H1 (cell line): ENCODE results near the gene C2orf92. TPM values are rescaled to one million over a fixed set of nuclear protein-coding genes. Genes with fewer than 3 reads are reported as not detected.

Experiments
- CTCF ChIA-PET: fragments of 300-600 bp; sonication (Branson Sonifier 250); formaldehyde crosslinking; loops from one replicate; lab custom pipeline; 2021; ENCODE audit not compliant: partially characterized antibody; lab: Charles Lee
- POLR2A ChIA-PET: fragments of 300-600 bp; sonication (Branson Sonifier 250); formaldehyde crosslinking; loops from one replicate; lab custom pipeline; 2021; ENCODE audit warnings: inconsistent platforms; ENCODE audit not compliant: partially characterized antibody; lab: Charles Lee
- DNase-seq, 2 experiments: peaks; one replicate each; pipeline versions ENCODE4 v3.0.0 to v3.0.0-alpha.2; 2010 to 2022; ENCODE audit warnings: low spot score in 2 of 2, low read depth in 1 of 2, mixed read lengths in 1 of 2
- FAIRE-seq: peaks from 2 replicates; lab custom pipeline; 2011; peaks lifted over from hg19 to GRCh38; lab: Jason Lieb, UNC
- H2AFZ ChIP-seq: 2 replicates; pipeline ENCODE4 v1.8.1; 2012; ENCODE audit warnings: low read length, inconsistent platforms
- H2AK5ac ChIP-seq: 2 replicates; pipeline ENCODE4 v1.6.1; 2013; ENCODE audit warnings: low read depth, low read length
- H2BK120ac ChIP-seq: replicated peaks from 2 replicates; pipeline ENCODE3; 2013; ENCODE audit warnings: low read depth, low read length, inconsistent platforms
- H2BK12ac ChIP-seq: 2 replicates; pipeline ENCODE4 v1.6.1; 2013; ENCODE audit warnings: low read depth, low read length
- H2BK15ac ChIP-seq: 2 replicates; pipeline ENCODE4 v1.6.1; 2013; ENCODE audit warnings: low read length
- H2BK20ac ChIP-seq: 2 replicates; pipeline ENCODE4 v1.6.1; 2013; ENCODE audit warnings: low read length
- H2BK5ac ChIP-seq: 2 replicates; pipeline ENCODE4 v1.6.1; 2013; ENCODE audit warnings: low read depth, low read length
- H3K14ac ChIP-seq: 2 replicates; pipeline ENCODE4 v1.6.1; 2013; ENCODE audit warnings: inconsistent platforms; ENCODE audit not compliant: insufficient read length
- H3K18ac ChIP-seq: 2 replicates; pipeline ENCODE4 v1.6.1; 2013; ENCODE audit warnings: low read length; ENCODE audit errors: extremely low read depth
- H3K23ac ChIP-seq: 2 replicates; pipeline ENCODE4 v1.6.1; 2013; ENCODE audit warnings: inconsistent platforms; ENCODE audit not compliant: insufficient read length
- H3K23me2 ChIP-seq: 2 replicates; pipeline ENCODE4 v1.6.1; 2013; ENCODE audit warnings: low read depth, low read length
- H3K27ac ChIP-seq: 2 replicates; pipeline ENCODE4 v1.6.1; 2011; ENCODE audit warnings: low read depth, low read length, inconsistent platforms
- H3K27me3 ChIP-seq, 4 experiments: replicated peaks in 1 of 4; 1 replicate in 1 of 4; 2 replicates in 3 of 4; pipeline versions ENCODE4 v1.6.1 to v1.8.1; 2011 to 2013; ENCODE audit warnings: low read length in 3 of 4, mild to moderate bottlenecking in 3 of 4, inconsistent platforms in 2 of 4, mixed read lengths in 2 of 4, moderate library complexity in 1 of 4; ENCODE audit not compliant: control insufficient read depth in 3 of 4, insufficient read depth in 3 of 4; ENCODE audit errors: extremely low read depth in 1 of 4
- H3K36me3 ChIP-seq, 4 experiments: 2 replicates each; pipeline versions ENCODE4 v1.6.1 to v1.8.1; 2011 to 2013; ENCODE audit warnings: mild to moderate bottlenecking in 4 of 4, low read length in 3 of 4, moderate library complexity in 2 of 4, control low read depth in 1 of 4, inconsistent platforms in 1 of 4; ENCODE audit not compliant: insufficient read depth in 4 of 4, control insufficient read depth in 2 of 4
- H3K4ac ChIP-seq: replicated peaks from 2 replicates; pipeline ENCODE3; 2013; ENCODE audit warnings: low read length, low read depth, mixed read lengths, inconsistent platforms; ENCODE audit not compliant: insufficient read length
- H3K4me1 ChIP-seq, 4 experiments: replicated peaks in 1 of 4; 1 replicate in 1 of 4; 2 replicates in 3 of 4; pipeline versions ENCODE4 v1.6.1 to v1.8.1; 2011 to 2013; ENCODE audit warnings: low read length in 3 of 4, inconsistent platforms in 2 of 4, mixed read lengths in 1 of 4; ENCODE audit not compliant: insufficient read depth in 4 of 4, control insufficient read depth in 3 of 4
- H3K4me2 ChIP-seq, 2 experiments: 2 replicates each; pipeline versions ENCODE4 v1.6.1 to v1.8.1; 2011 to 2013; ENCODE audit warnings: low read depth in 2 of 2, low read length in 2 of 2, control low read depth in 1 of 2, inconsistent platforms in 1 of 2, mild to moderate bottlenecking in 1 of 2; ENCODE audit not compliant: insufficient read depth in 1 of 2
- H3K4me3 ChIP-seq, 4 experiments: fragments of 200-600, 300-600 bp in 1 of 4; sonication (generic), shearing (Covaris generic), sonication (Bioruptor Twin) in 1 of 4; 2 replicates each; pipeline versions ENCODE4 v1.5.1 to v1.8.1; 2011 to 2016; ENCODE audit warnings: low read length in 4 of 4, low read depth in 3 of 4, control low read depth in 2 of 4, inconsistent platforms in 2 of 4, mild to moderate bottlenecking in 2 of 4, mixed read lengths in 1 of 4, moderate library complexity in 1 of 4; ENCODE audit not compliant: insufficient read depth in 2 of 4; ENCODE audit errors: extremely low read depth in 1 of 4
- H3K56ac ChIP-seq: replicated peaks from 2 replicates; pipeline ENCODE3; 2013; ENCODE audit warnings: low read depth, mild to moderate bottlenecking, mixed read lengths, low read length, inconsistent platforms; ENCODE audit not compliant: insufficient read length
- H3K79me1 ChIP-seq: 2 replicates; pipeline ENCODE4 v1.6.1; 2013; ENCODE audit warnings: low read depth, low read length, control low read depth
- H3K79me2 ChIP-seq, 2 experiments: 2 replicates each; pipeline versions ENCODE4 v1.6.1 to v1.8.1; 2012 to 2013; ENCODE audit warnings: low read length in 2 of 2, mild to moderate bottlenecking in 2 of 2, inconsistent platforms in 1 of 2; ENCODE audit not compliant: insufficient read depth in 2 of 2, control insufficient read depth in 1 of 2
- H3K9ac ChIP-seq, 4 experiments: replicated peaks in 1 of 4; 1 replicate in 1 of 4; 2 replicates in 3 of 4; pipeline versions ENCODE4 v1.6.1 to v1.8.1; 2011 to 2013; ENCODE audit warnings: low read depth in 3 of 4, low read length in 3 of 4, control low read depth in 2 of 4, mild to moderate bottlenecking in 2 of 4, moderate library complexity in 2 of 4, inconsistent platforms in 1 of 4; ENCODE audit errors: extremely low read depth in 1 of 4
- H3K9me3 ChIP-seq, 2 experiments: 2 replicates each; pipeline versions ENCODE4 v1.6.1 to v1.8.1; 2012 to 2013; ENCODE audit warnings: mild to moderate bottlenecking in 2 of 2, moderate library complexity in 2 of 2, control low read depth in 1 of 2, inconsistent platforms in 1 of 2, low read depth in 1 of 2, low read length in 1 of 2, mixed read lengths in 1 of 2; ENCODE audit not compliant: insufficient read depth in 2 of 2
- H4K20me1 ChIP-seq, 2 experiments: replicated peaks in 1 of 2; 2 replicates each; pipeline versions ENCODE3 to v1.8.1; 2011 to 2013; ENCODE audit warnings: inconsistent platforms in 2 of 2, low read length in 2 of 2, mild to moderate bottlenecking in 1 of 2; ENCODE audit not compliant: insufficient read depth in 2 of 2, control insufficient read depth in 1 of 2
- H4K5ac ChIP-seq: 2 replicates; pipeline ENCODE4 v1.6.1; 2013; ENCODE audit warnings: low read length, low read depth, mixed read lengths, inconsistent platforms; ENCODE audit not compliant: insufficient read length
- H4K8ac ChIP-seq: 2 replicates; pipeline ENCODE4 v1.8.0; 2013; ENCODE audit warnings: mild to moderate bottlenecking, moderate library complexity, low read length, inconsistent platforms; ENCODE audit not compliant: insufficient read depth; ENCODE audit errors: extremely low read depth
- H4K91ac ChIP-seq: replicated peaks from 2 replicates; pipeline ENCODE3; 2013; ENCODE audit warnings: low read length, mixed read lengths, inconsistent platforms; ENCODE audit not compliant: insufficient read length
- CHD1 ChIP-seq: IDR thresholded peaks from 2 replicates; pipeline ENCODE4 v1.6.1; 2012; ENCODE audit warnings: low read depth, low read length, improper control_type of control experiment
- CTBP2 ChIP-seq: IDR thresholded peaks from 2 replicates; pipeline ENCODE4 v1.7.0; 2011; ENCODE audit warnings: borderline replicate concordance, mild to moderate bottlenecking, moderate library complexity, mixed read lengths, low read length; ENCODE audit not compliant: insufficient read depth, insufficient read length
- CTCF ChIP-seq, 3 experiments: IDR thresholded peaks; 1 replicate in 2 of 3; 2 replicates in 1 of 3; pipeline versions ENCODE4 v1.5.1 to v1.6.1; 2011; ENCODE audit warnings: low read length in 3 of 3, mild to moderate bottlenecking in 3 of 3, inconsistent platforms in 2 of 3, low read depth in 1 of 3, moderate library complexity in 1 of 3; ENCODE audit not compliant: insufficient read depth in 1 of 3; ENCODE audit errors: control extremely low read depth in 1 of 3
- KDM5A ChIP-seq: fragments of 200-600 bp; IDR thresholded peaks from 2 replicates; pipeline ENCODE4 v1.7.1; 2012; ENCODE audit warnings: mild to moderate bottlenecking, low read length, inconsistent platforms, mixed read lengths
- POLR2A ChIP-seq, 2 experiments: IDR thresholded peaks; 1 replicate in 1 of 2; 2 replicates in 1 of 2; pipeline ENCODE4 v1.6.1; 2011; ENCODE audit warnings: low read depth in 2 of 2, low read length in 2 of 2, mild to moderate bottlenecking in 2 of 2; ENCODE audit errors: control extremely low read depth in 1 of 2
- SIRT6 ChIP-seq: IDR thresholded peaks from one replicate; pipeline ENCODE4 v1.7.1; 2012; ENCODE audit warnings: low read length, inconsistent platforms
- SP1 ChIP-seq: IDR thresholded peaks from 2 replicates; pipeline ENCODE4 v1.6.1; 2011; ENCODE audit warnings: low read depth, low read length
- TBP ChIP-seq: IDR thresholded peaks from 2 replicates; pipeline ENCODE4 v1.6.1; 2011; ENCODE audit warnings: low read depth, low read length, improper control_type of control experiment
- USF2 ChIP-seq: IDR thresholded peaks from 2 replicates; pipeline ENCODE4 v1.6.1; 2011; ENCODE audit warnings: low read length, improper control_type of control experiment
- YY1 ChIP-seq: IDR thresholded peaks from 2 replicates; pipeline ENCODE4 v1.6.1; 2011; ENCODE audit warnings: low read depth, mild to moderate bottlenecking, low read length
- WGBS, 2 experiments: shearing (Covaris generic) in 1 of 2; methylation state at CpG; one replicate each; pipeline versions ENCODE4 v1.1.6 to v1.1.7; 2013 to 2015; ENCODE audit warnings: low lambda C conversion rate in 2 of 2, mixed read lengths in 2 of 2, inconsistent platforms in 1 of 2, low coverage in 1 of 2, missing lambda C conversion rate in 1 of 2; ENCODE audit not compliant: insufficient replicate concordance in 2 of 2, insufficient coverage in 1 of 2, insufficient read length in 1 of 2; ENCODE audit errors: extremely low coverage in 1 of 2, missing lambda C conversion rate in 1 of 2; 5-methylcytosine and 5-hydroxymethylcytosine counted together
- polyA plus RNA-seq, 7 experiments: library from polyadenylated mRNA; depleted of rRNA in 3 of 7; stranded (reverse) in 5 of 7; unstranded in 2 of 7; fragments of >200 nt in 5 of 7; fragments of 200-250 nt in 2 of 7; gene quantifications; 1 replicate in 5 of 7; 2 replicates in 1 of 7; 4 replicates in 1 of 7; pipeline versions ENCODE4 v1.2.1 to v1.2.3, GENCODE V29; 2011 to 2013; ENCODE audit warnings: missing spikeins in 2 of 7, mixed read lengths in 2 of 7
- total RNA-seq: library from RNA; stranded (reverse); fragmentation: NEBNext Ultra II Directional; extraction: Animal tissue kit (Norgen Biotek cat#: 25700); gene quantifications from 2 replicates; pipeline ENCODE4 v1.2.1, GENCODE V29; 2021

C2orf92 gene
- total and polyA plus RNA-seq, 2 of the 8 experiments (the other 6 are each of a cell fraction or from before 2014, with no cell fraction given) = 2.3 to 3.7 TPM

GRCh38 chr2:97651114-97651513 is 18.4 kb upstream of the C2orf92 start:
- Histone ChIP-seq H3K4me3 (no peak overlapping the region), H2AFZ (no peak overlapping the region), H3K79me2 (peaks cover 0 to 11% of the 10 kb centered on the region in 2 experiments; a peak in 2 of 4 replicates), H3K9ac (no peak overlapping the region), H4K20me1 (peaks cover 1 to 4% of the 10 kb centered on the region in 2 experiments), H4K8ac (no peak overlapping the region), H3K27me3 (no peaks in the 10 kb centered on the region; a peak in 1 of 7 replicates), H2AK5ac (no peak overlapping the region), H3K56ac (no peak overlapping the region), H3K4ac (no peak overlapping the region), H2BK15ac (no peak overlapping the region), H2BK5ac (no peak overlapping the region), H3K27ac (no peak overlapping the region), H3K4me1 (no peaks in the 10 kb centered on the region), H3K14ac (no peak overlapping the region), H3K18ac (no peak overlapping the region), H3K36me3 (peaks cover 12 to 37% (median 18%) of the 10 kb centered on the region in 4 experiments), H4K5ac (no peak overlapping the region), H4K91ac (no peak overlapping the region), H2BK20ac (no peak overlapping the region), H2BK120ac (no peak overlapping the region), H3K23ac (no peak overlapping the region), H3K23me2 (no peaks in the 10 kb centered on the region), H3K79me1 (no peaks in the 10 kb centered on the region; the same call in 1 of the 2 replicates), H2BK12ac (no peak overlapping the region), H3K9me3 (0 out of 4 replicates have a peak, but pooled peaks cover 0 to 5% of the 10 kb centered on the region in 2 experiments), H3K4me2 (no peak overlapping the region)
- peak in 1 of 2 experiments; percentile 14 for DNase-seq
- CTCF ChIA-PET = interaction anchor here (1.1 to 7.6 kb wide), 8 partner anchors 11 to 90 kb away, joined by 3 to 73 read pairs (median 5); partner anchors contain the start of gene ACTR1B
- no peak for FAIRE-seq
- 91% methylated on average over 4 of the region's 4 CpGs; no CpG with 5 or more reads in 1 of the 2 experiments for WGBS, 2 experiments
- POLR2A ChIA-PET = interaction anchor here (0.9 to 8.6 kb wide), 4 partner anchors 8 to 58 kb away, joined by 3 to 102 read pairs (median 5); partner anchors contain the start of gene ACTR1B
- TF ChIP-seq CTCF (IDR thresholded peaks at IDR 0.05; ENCODE audit: control extremely low read depth in 1 of 3, insufficient read depth in 1 of 3, low read depth in 1 of 3, low read length in 3 of 3) (no peak), YY1 (no peak), CHD1 (no peak), CTBP2 (no peak), SP1 (no peak), TBP (no peak), USF2 (no peak), POLR2A (IDR thresholded peaks at IDR 0.05; ENCODE audit: control extremely low read depth in 1 of 2, low read depth in 2 of 2, low read length in 2 of 2) (no peak), KDM5A (no peak), SIRT6 (no peak)
